H1 (cell line): ENCODE measurements around the gene ESPNL. TPM values are rescaled to one million over a fixed set of nuclear protein-coding genes. Genes with fewer than 3 reads are reported as not detected.
"Not testable (repeated sequence)": the region's sequence is repeated elsewhere in the genome, so short reads cannot be mapped to it uniquely, and the experiment has no call there.

Experiments used
- CTCF ChIA-PET: fragments of 300-600 bp; sonication (Branson Sonifier 250); formaldehyde crosslinking; loops from one replicate; lab custom pipeline; 2021; ENCODE audit not compliant: partially characterized antibody; lab: Charles Lee
- POLR2A ChIA-PET: fragments of 300-600 bp; sonication (Branson Sonifier 250); formaldehyde crosslinking; loops from one replicate; lab custom pipeline; 2021; ENCODE audit warnings: inconsistent platforms; ENCODE audit not compliant: partially characterized antibody; lab: Charles Lee
- DNase-seq, 2 experiments: peaks; one replicate each; pipeline versions ENCODE4 v3.0.0 to v3.0.0-alpha.2; 2010 to 2022; ENCODE audit warnings: low spot score in 2 of 2, low read depth in 1 of 2, mixed read lengths in 1 of 2
- FAIRE-seq: peaks from 2 replicates; lab custom pipeline; 2011; peaks lifted over from hg19 to GRCh38; lab: Jason Lieb, UNC
- H2AFZ ChIP-seq: 2 replicates; pipeline ENCODE4 v1.8.1; 2012; ENCODE audit warnings: low read length, inconsistent platforms
- H2AK5ac ChIP-seq: 2 replicates; pipeline ENCODE4 v1.6.1; 2013; ENCODE audit warnings: low read depth, low read length
- H2BK120ac ChIP-seq: replicated peaks from 2 replicates; pipeline ENCODE3; 2013; ENCODE audit warnings: low read depth, low read length, inconsistent platforms
- H2BK12ac ChIP-seq: 2 replicates; pipeline ENCODE4 v1.6.1; 2013; ENCODE audit warnings: low read depth, low read length
- H2BK15ac ChIP-seq: 2 replicates; pipeline ENCODE4 v1.6.1; 2013; ENCODE audit warnings: low read length
- H2BK20ac ChIP-seq: 2 replicates; pipeline ENCODE4 v1.6.1; 2013; ENCODE audit warnings: low read length
- H2BK5ac ChIP-seq: 2 replicates; pipeline ENCODE4 v1.6.1; 2013; ENCODE audit warnings: low read depth, low read length
- H3K14ac ChIP-seq: 2 replicates; pipeline ENCODE4 v1.6.1; 2013; ENCODE audit warnings: inconsistent platforms; ENCODE audit not compliant: insufficient read length
- H3K18ac ChIP-seq: 2 replicates; pipeline ENCODE4 v1.6.1; 2013; ENCODE audit warnings: low read length; ENCODE audit errors: extremely low read depth
- H3K23ac ChIP-seq: 2 replicates; pipeline ENCODE4 v1.6.1; 2013; ENCODE audit warnings: inconsistent platforms; ENCODE audit not compliant: insufficient read length
- H3K23me2 ChIP-seq: 2 replicates; pipeline ENCODE4 v1.6.1; 2013; ENCODE audit warnings: low read depth, low read length
- H3K27ac ChIP-seq: 2 replicates; pipeline ENCODE4 v1.6.1; 2011; ENCODE audit warnings: low read depth, low read length, inconsistent platforms
- H3K27me3 ChIP-seq, 4 experiments: replicated peaks in 1 of 4; 1 replicate in 1 of 4; 2 replicates in 3 of 4; pipeline versions ENCODE4 v1.6.1 to v1.8.1; 2011 to 2013; ENCODE audit warnings: low read length in 3 of 4, mild to moderate bottlenecking in 3 of 4, inconsistent platforms in 2 of 4, mixed read lengths in 2 of 4, moderate library complexity in 1 of 4; ENCODE audit not compliant: control insufficient read depth in 3 of 4, insufficient read depth in 3 of 4; ENCODE audit errors: extremely low read depth in 1 of 4
- H3K36me3 ChIP-seq, 4 experiments: 2 replicates each; pipeline versions ENCODE4 v1.6.1 to v1.8.1; 2011 to 2013; ENCODE audit warnings: mild to moderate bottlenecking in 4 of 4, low read length in 3 of 4, moderate library complexity in 2 of 4, control low read depth in 1 of 4, inconsistent platforms in 1 of 4; ENCODE audit not compliant: insufficient read depth in 4 of 4, control insufficient read depth in 2 of 4
- H3K4ac ChIP-seq: replicated peaks from 2 replicates; pipeline ENCODE3; 2013; ENCODE audit warnings: low read length, low read depth, mixed read lengths, inconsistent platforms; ENCODE audit not compliant: insufficient read length
- H3K4me1 ChIP-seq, 4 experiments: replicated peaks in 1 of 4; 1 replicate in 1 of 4; 2 replicates in 3 of 4; pipeline versions ENCODE4 v1.6.1 to v1.8.1; 2011 to 2013; ENCODE audit warnings: low read length in 3 of 4, inconsistent platforms in 2 of 4, mixed read lengths in 1 of 4; ENCODE audit not compliant: insufficient read depth in 4 of 4, control insufficient read depth in 3 of 4
- H3K4me2 ChIP-seq, 2 experiments: 2 replicates each; pipeline versions ENCODE4 v1.6.1 to v1.8.1; 2011 to 2013; ENCODE audit warnings: low read depth in 2 of 2, low read length in 2 of 2, control low read depth in 1 of 2, inconsistent platforms in 1 of 2, mild to moderate bottlenecking in 1 of 2; ENCODE audit not compliant: insufficient read depth in 1 of 2
- H3K4me3 ChIP-seq, 4 experiments: fragments of 200-600, 300-600 bp in 1 of 4; sonication (generic), shearing (Covaris generic), sonication (Bioruptor Twin) in 1 of 4; 2 replicates each; pipeline versions ENCODE4 v1.5.1 to v1.8.1; 2011 to 2016; ENCODE audit warnings: low read length in 4 of 4, low read depth in 3 of 4, control low read depth in 2 of 4, inconsistent platforms in 2 of 4, mild to moderate bottlenecking in 2 of 4, mixed read lengths in 1 of 4, moderate library complexity in 1 of 4; ENCODE audit not compliant: insufficient read depth in 2 of 4; ENCODE audit errors: extremely low read depth in 1 of 4
- H3K56ac ChIP-seq: replicated peaks from 2 replicates; pipeline ENCODE3; 2013; ENCODE audit warnings: low read depth, mild to moderate bottlenecking, mixed read lengths, low read length, inconsistent platforms; ENCODE audit not compliant: insufficient read length
- H3K79me1 ChIP-seq: 2 replicates; pipeline ENCODE4 v1.6.1; 2013; ENCODE audit warnings: low read depth, low read length, control low read depth
- H3K79me2 ChIP-seq, 2 experiments: 2 replicates each; pipeline versions ENCODE4 v1.6.1 to v1.8.1; 2012 to 2013; ENCODE audit warnings: low read length in 2 of 2, mild to moderate bottlenecking in 2 of 2, inconsistent platforms in 1 of 2; ENCODE audit not compliant: insufficient read depth in 2 of 2, control insufficient read depth in 1 of 2
- H3K9ac ChIP-seq, 4 experiments: replicated peaks in 1 of 4; 1 replicate in 1 of 4; 2 replicates in 3 of 4; pipeline versions ENCODE4 v1.6.1 to v1.8.1; 2011 to 2013; ENCODE audit warnings: low read depth in 3 of 4, low read length in 3 of 4, control low read depth in 2 of 4, mild to moderate bottlenecking in 2 of 4, moderate library complexity in 2 of 4, inconsistent platforms in 1 of 4; ENCODE audit errors: extremely low read depth in 1 of 4
- H3K9me3 ChIP-seq, 2 experiments: 2 replicates each; pipeline versions ENCODE4 v1.6.1 to v1.8.1; 2012 to 2013; ENCODE audit warnings: mild to moderate bottlenecking in 2 of 2, moderate library complexity in 2 of 2, control low read depth in 1 of 2, inconsistent platforms in 1 of 2, low read depth in 1 of 2, low read length in 1 of 2, mixed read lengths in 1 of 2; ENCODE audit not compliant: insufficient read depth in 2 of 2
- H4K20me1 ChIP-seq, 2 experiments: replicated peaks in 1 of 2; 2 replicates each; pipeline versions ENCODE3 to v1.8.1; 2011 to 2013; ENCODE audit warnings: inconsistent platforms in 2 of 2, low read length in 2 of 2, mild to moderate bottlenecking in 1 of 2; ENCODE audit not compliant: insufficient read depth in 2 of 2, control insufficient read depth in 1 of 2
- H4K5ac ChIP-seq: 2 replicates; pipeline ENCODE4 v1.6.1; 2013; ENCODE audit warnings: low read length, low read depth, mixed read lengths, inconsistent platforms; ENCODE audit not compliant: insufficient read length
- H4K8ac ChIP-seq: 2 replicates; pipeline ENCODE4 v1.8.0; 2013; ENCODE audit warnings: mild to moderate bottlenecking, moderate library complexity, low read length, inconsistent platforms; ENCODE audit not compliant: insufficient read depth; ENCODE audit errors: extremely low read depth
- H4K91ac ChIP-seq: replicated peaks from 2 replicates; pipeline ENCODE3; 2013; ENCODE audit warnings: low read length, mixed read lengths, inconsistent platforms; ENCODE audit not compliant: insufficient read length
- WGBS, 2 experiments: shearing (Covaris generic) in 1 of 2; methylation state at CpG; one replicate each; pipeline versions ENCODE4 v1.1.6 to v1.1.7; 2013 to 2015; ENCODE audit warnings: low lambda C conversion rate in 2 of 2, mixed read lengths in 2 of 2, inconsistent platforms in 1 of 2, low coverage in 1 of 2, missing lambda C conversion rate in 1 of 2; ENCODE audit not compliant: insufficient replicate concordance in 2 of 2, insufficient coverage in 1 of 2, insufficient read length in 1 of 2; ENCODE audit errors: extremely low coverage in 1 of 2, missing lambda C conversion rate in 1 of 2; 5-methylcytosine and 5-hydroxymethylcytosine counted together
- polyA plus RNA-seq, 7 experiments: library from polyadenylated mRNA; depleted of rRNA in 3 of 7; stranded (reverse) in 5 of 7; unstranded in 2 of 7; fragments of >200 nt in 5 of 7; fragments of 200-250 nt in 2 of 7; gene quantifications; 1 replicate in 5 of 7; 2 replicates in 1 of 7; 4 replicates in 1 of 7; pipeline versions ENCODE4 v1.2.1 to v1.2.3, GENCODE V29; 2011 to 2013; ENCODE audit warnings: missing spikeins in 2 of 7, mixed read lengths in 2 of 7
- total RNA-seq: library from RNA; stranded (reverse); fragmentation: NEBNext Ultra II Directional; extraction: Animal tissue kit (Norgen Biotek cat#: 25700); gene quantifications from 2 replicates; pipeline ENCODE4 v1.2.1, GENCODE V29; 2021

ESPNL gene
- total and polyA plus RNA-seq, 2 of the 8 experiments (the other 6 are each of a cell fraction or from before 2014, with no cell fraction given): 0.68 to 1.3 TPM

GRCh38 chr2:238057696-238058575 is 42.2 kb upstream of the ESPNL start:
- H3K4me2 ChIP-seq, H4K91ac ChIP-seq, H2BK15ac ChIP-seq, H3K56ac ChIP-seq, H3K9ac ChIP-seq, H3K14ac ChIP-seq, H3K36me3 ChIP-seq, H3K18ac ChIP-seq, H3K4ac ChIP-seq, H3K9me3 ChIP-seq, H3K4me3 ChIP-seq, H4K20me1 ChIP-seq, H4K8ac ChIP-seq, H3K79me1 ChIP-seq, H3K23me2 ChIP-seq, H2BK120ac ChIP-seq, H3K27me3 ChIP-seq, H3K4me1 ChIP-seq, H2BK20ac ChIP-seq, H4K5ac ChIP-seq, H3K23ac ChIP-seq, H2AFZ ChIP-seq, H2BK12ac ChIP-seq, H3K27ac ChIP-seq, H2BK5ac ChIP-seq, DNase-seq, FAIRE-seq, H2AK5ac ChIP-seq: not testable (repeated sequence)
- POLR2A ChIA-PET: interaction anchor here (1.1 to 1.7 kb wide), 2 partner anchors 38 to 41 kb away, joined by 3 to 7 read pairs; no protein-coding TSS in a partner anchor
- H3K79me2 ChIP-seq: peaks cover 0 to 25% of the 10 kb centered on the region in 2 experiments; a peak in 3 of 4 replicates
- CTCF ChIA-PET: interaction anchor here (0.7 to 1.2 kb wide), 2 partner anchors 19 to 82 kb away, joined by 3 read pairs; no protein-coding TSS in a partner anchor
- 94% methylated on average over 33 of the region's 44 CpGs; no CpG with 5 or more reads in 1 of the 2 experiments for WGBS, 2 experiments
